Omental fat pad (tissue), 4 donors: Measurements from ENCODE around the gene IL21. TPM values are rescaled to one million over a fixed set of nuclear protein-coding genes. Genes with fewer than 3 reads are reported as not detected.

Experiments
- ATAC-seq: fragments of 150-250 bp; one replicate; pipeline ENCODE4 v1.9.1; 2016; ENCODE audit warnings: mild to moderate bottlenecking, moderate library complexity; ENCODE audit not compliant: low FRiP score
- DNase-seq: peaks from one replicate; pipeline ENCODE4 v3.0.0-alpha.2; 2019; ENCODE audit warnings: low spot score
- CTCF ChIP-seq, 3 donors: fragments of 450-650 bp; IDR thresholded peaks; one replicate each; pipeline ENCODE4 v1.5.1; 2016 to 2017; ENCODE audit warnings: antibody characterized with exemption in 3 of 3, mild to moderate bottlenecking in 3 of 3, moderate library complexity in 2 of 3
- total RNA-seq, 4 donors: library from RNA; depleted of rRNA; stranded (reverse); fragments of >200 nt; gene quantifications; one replicate each; pipeline ENCODE4 v1.1.0, GENCODE V29; 2016

Gene IL21
- total RNA-seq, 4 donors from 2014 or later: not detected

DNA sequence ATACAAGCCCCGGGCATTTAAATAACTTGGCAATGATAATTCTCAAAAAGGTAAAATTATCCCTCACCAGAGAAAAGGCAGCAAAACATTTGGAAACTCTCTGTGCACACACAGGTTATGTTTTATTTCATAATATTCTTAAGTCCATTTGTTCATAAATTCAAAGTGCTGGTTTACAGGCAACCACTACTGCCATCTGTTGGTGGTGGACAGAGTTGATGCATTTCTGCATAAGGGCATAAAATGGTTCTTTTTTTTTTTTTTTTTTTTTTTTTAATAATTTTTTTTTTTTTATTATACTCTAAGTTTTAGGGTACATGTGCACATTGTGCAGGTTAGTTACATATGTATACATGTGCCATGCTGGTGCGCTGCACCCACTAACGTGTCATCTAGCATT, 31.5 kb upstream of the IL21 start:
- ATAC-seq (no peak), DNase-seq (no peak)

DNA sequence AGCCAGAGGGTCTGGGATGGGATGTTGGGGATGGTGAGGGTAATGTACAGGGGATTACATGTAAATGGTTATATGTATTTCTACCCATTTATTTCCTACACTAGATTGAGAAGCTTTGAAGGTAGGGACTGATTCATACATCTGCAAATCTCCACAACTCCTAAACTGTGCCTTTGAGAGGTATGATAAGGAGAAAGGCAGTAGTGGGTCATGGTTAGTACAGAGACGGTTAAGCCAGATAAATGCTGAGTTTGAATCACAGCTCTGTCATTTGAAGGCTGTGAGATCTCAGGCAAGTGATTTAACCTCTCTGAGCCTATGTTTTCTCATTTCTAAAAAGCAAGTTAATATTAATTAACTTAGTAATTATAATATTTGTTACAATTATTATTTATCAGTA, 29.3 kb upstream of the IL21 start:
- TF ChIP-seq CTCF (IDR thresholded peaks at IDR 0.05): no peak
- DNase-seq (no peak), ATAC-seq (no peak)

More for the DNA sequence above, 31.5 kb upstream of the IL21 start:
- no peak for TF ChIP-seq CTCF (IDR thresholded peaks at IDR 0.05)

DNA sequence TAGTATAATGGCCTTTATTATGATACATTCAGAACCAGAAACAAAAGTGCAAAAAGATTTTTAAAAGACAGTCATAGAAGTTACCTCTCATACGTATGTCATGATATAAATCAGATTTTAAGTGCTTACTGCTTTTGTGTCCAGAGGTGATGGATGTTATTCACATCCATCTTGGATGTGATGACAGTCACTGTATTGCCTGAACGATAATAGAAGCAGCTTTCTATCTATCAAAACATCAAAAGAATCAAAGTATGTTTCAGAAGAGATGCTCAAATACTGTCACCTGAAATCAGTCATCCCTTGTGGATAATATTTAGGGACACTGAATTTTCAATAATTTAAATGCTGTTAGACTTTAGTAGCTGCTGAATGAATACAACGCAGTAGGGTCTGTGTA, 26.8 kb upstream of the IL21 start:
- no peak for TF ChIP-seq CTCF (IDR thresholded peaks at IDR 0.05)
- no peak for ATAC-seq

GRCh38 chr4:122643257-122643656, 22.4 kb upstream of the IL21 start:
- no peak for DNase-seq
- ATAC-seq: no peak
- no peak for TF ChIP-seq CTCF (IDR thresholded peaks at IDR 0.05)

More for the DNA sequence above, 26.8 kb upstream of the IL21 start:
- DNase-seq: no peak

DNA sequence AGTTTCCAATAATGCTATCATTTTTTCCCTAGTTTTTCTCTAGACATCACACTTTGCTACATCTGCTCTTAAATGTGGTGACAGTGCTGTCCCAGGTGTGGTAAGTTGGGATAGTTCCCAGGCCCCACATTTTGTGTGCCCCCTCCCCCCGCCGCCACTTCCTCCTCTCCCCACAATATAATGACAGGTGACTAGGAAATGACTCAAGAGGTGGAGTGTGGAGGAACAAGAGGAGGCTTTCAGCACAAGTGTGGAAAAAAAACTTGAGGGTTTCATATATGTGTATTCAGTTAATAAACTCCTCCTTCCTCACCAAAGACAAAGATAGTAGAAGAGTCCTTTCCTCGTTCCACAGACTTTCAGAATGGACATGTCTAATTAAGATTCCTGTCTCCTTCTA, 18.3 kb upstream of the IL21 start:
- ATAC-seq (no peak), DNase-seq (no peak)
- TF ChIP-seq CTCF (IDR thresholded peaks at IDR 0.05): no peak

DNA sequence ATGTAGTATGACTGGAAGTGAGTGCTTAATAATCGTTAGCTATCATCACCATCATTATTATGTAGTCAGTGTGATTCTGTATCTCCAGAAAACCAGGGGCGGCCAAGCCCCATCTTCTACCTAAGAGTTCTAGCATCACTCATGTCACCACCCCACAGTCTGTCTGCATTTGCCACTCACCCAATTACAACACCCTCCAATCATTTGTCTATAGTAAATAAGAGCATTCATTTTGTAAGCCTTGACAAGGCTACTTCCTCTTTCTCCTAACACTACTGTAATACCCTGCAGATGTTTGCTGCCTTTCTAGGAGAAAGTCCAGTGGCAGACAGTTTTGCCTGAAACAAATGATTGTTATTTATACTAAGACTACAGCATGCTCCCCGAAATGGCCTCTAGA, 15.8 kb upstream of the IL21 start:
- DNase-seq (no peak), ATAC-seq (no peak)
- no peak for TF ChIP-seq CTCF (IDR thresholded peaks at IDR 0.05)

GRCh38 chr4:122635205-122635604, 14.3 kb upstream of the IL21 start:
- ATAC-seq (no peak), DNase-seq (no peak)
- no peak for TF ChIP-seq CTCF (IDR thresholded peaks at IDR 0.05)
